OCI-LY1 (cell line): Measurements from ENCODE around the gene ADTRP.

Source experiments
- H2AFZ ChIP-seq: fragments of 200-600 bp; sonication (generic), shearing (Covaris generic); 2 replicates; pipeline ENCODE4 v1.6.0; 2014; ENCODE audit warnings: antibody characterized with exemption, mild to moderate bottlenecking, low read length
- H3F3A ChIP-seq: fragments of 200-600 bp; sonication (generic), shearing (Covaris generic); 2 replicates; pipeline ENCODE4 v1.6.0; 2014; ENCODE audit warnings: mild to moderate bottlenecking, antibody characterized with exemption, low read length, moderate library complexity; ENCODE audit not compliant: insufficient read depth
- H3K27ac ChIP-seq: fragments of 200-600 bp; sonication (generic); 2 replicates; pipeline ENCODE4 v1.5.1; 2014; ENCODE audit warnings: low read length, mixed run types, mild to moderate bottlenecking, low read depth; ENCODE audit not compliant: poor library complexity, severe bottlenecking
- H3K27me3 ChIP-seq: fragments of 200-600 bp; sonication (generic); 2 replicates; pipeline ENCODE4 v1.6.0; 2014; ENCODE audit warnings: antibody characterized with exemption, mild to moderate bottlenecking, low read length, moderate library complexity; ENCODE audit not compliant: insufficient read depth
- H3K36me3 ChIP-seq: fragments of 200-600 bp; sonication (generic); 2 replicates; pipeline ENCODE4 v1.6.1; 2014; ENCODE audit warnings: mild to moderate bottlenecking, antibody characterized with exemption, low read length, moderate library complexity, mixed read lengths; ENCODE audit not compliant: insufficient read depth
- H3K4me1 ChIP-seq: fragments of 200-600 bp; sonication (generic); 2 replicates; pipeline ENCODE4 v1.5.1; 2014; ENCODE audit warnings: mild to moderate bottlenecking, low read length, moderate library complexity; ENCODE audit not compliant: insufficient read depth, severe bottlenecking
- H3K4me2 ChIP-seq: fragments of 200-600 bp; sonication (generic), shearing (Covaris generic); 2 replicates; pipeline ENCODE4 v1.6.1; 2014; ENCODE audit warnings: low read length
- H3K4me3 ChIP-seq: fragments of 200-600 bp; sonication (generic); 2 replicates; pipeline ENCODE4 v1.5.1; 2014; ENCODE audit warnings: low read length, low read depth, mild to moderate bottlenecking, mixed read lengths; ENCODE audit not compliant: poor library complexity, severe bottlenecking
- H3K79me2 ChIP-seq: fragments of 200-600 bp; shearing (Covaris generic); 2 replicates; pipeline ENCODE4 v1.6.1; 2016; ENCODE audit warnings: mixed run types, low read length, mixed read lengths; ENCODE audit not compliant: insufficient read depth
- H3K9ac ChIP-seq: fragments of 200-600 bp; sonication (generic), shearing (Covaris generic); 2 replicates; pipeline ENCODE4 v1.6.1; 2014; ENCODE audit warnings: mild to moderate bottlenecking, low read length, mixed read lengths
- H3K9me2 ChIP-seq: fragments of 200-600 bp; sonication (generic), shearing (Covaris generic); 2 replicates; pipeline ENCODE4 v1.6.1; 2014; ENCODE audit warnings: low read depth, mild to moderate bottlenecking, low read length, mixed read lengths
- H3K9me3 ChIP-seq: fragments of 200-600 bp; shearing (Covaris generic); 2 replicates; pipeline ENCODE4 v1.6.1; 2014; ENCODE audit warnings: low read length, mixed read lengths
- H4K20me1 ChIP-seq: fragments of 200-600 bp; sonication (generic), shearing (Covaris generic); 2 replicates; pipeline ENCODE4 v1.6.0; 2016; ENCODE audit warnings: mild to moderate bottlenecking, low read length; ENCODE audit not compliant: insufficient read depth
- EZH2 ChIP-seq: fragments of 200-600 bp; sonication (generic), shearing (Covaris generic); IDR thresholded peaks from 2 replicates; pipeline ENCODE4 v1.8.0; 2017; ENCODE audit warnings: borderline replicate concordance, mixed run types, mild to moderate bottlenecking, antibody characterized with exemption, low read length, moderate library complexity, mixed read lengths
- TF ChIP-seq, protein P1 (sequence below): fragments of 200-600 bp; sonication (generic), shearing (Covaris generic); IDR thresholded peaks from 2 replicates; pipeline ENCODE4 v1.5.1; 2017; ENCODE audit warnings: mild to moderate bottlenecking, antibody characterized with exemption, low read length, moderate library complexity, mixed read lengths

ADTRP gene

DNA sequence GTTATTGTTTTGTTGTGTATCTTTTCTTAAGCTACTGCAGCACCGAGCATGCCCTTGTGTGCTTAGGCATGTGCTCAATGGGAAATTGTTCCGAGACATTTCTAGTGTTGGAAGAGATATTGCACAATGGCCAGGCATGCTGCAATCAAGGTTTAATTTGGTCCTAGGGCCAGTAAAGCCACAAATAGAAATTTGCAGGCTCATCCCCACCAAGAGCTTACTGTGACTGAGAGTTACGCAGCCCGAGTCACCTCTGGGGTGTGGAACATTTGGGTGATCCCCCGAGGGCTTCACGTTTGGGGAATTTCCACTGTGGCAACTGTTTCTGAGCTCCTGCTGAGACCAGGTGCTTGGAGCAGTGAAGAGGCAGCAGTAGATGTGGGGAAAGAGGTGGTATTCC, 65.8 kb downstream of the ADTRP start:
- Histone ChIP-seq H3K27me3 (no peaks in the 10 kb centered on the region), H3K4me2 (no peak overlapping the region), H4K20me1 (no peaks in the 10 kb centered on the region), H3K79me2 (no peaks in the 10 kb centered on the region), H3F3A (no peaks in the 10 kb centered on the region), H3K9me3 (no peaks in the 10 kb centered on the region), H3K4me1 (peaks cover 54% of the 10 kb centered on the region), H3K27ac (peak overlapping the region; percentile 69), H3K36me3 (no peaks in the 10 kb centered on the region; the same call in 1 of the 2 replicates), H3K9ac (no peak overlapping the region), H2AFZ (no peak overlapping the region), H3K4me3 (no peak overlapping the region), H3K9me2 (no peaks in the 10 kb centered on the region)
- TF ChIP-seq, protein P1, sequence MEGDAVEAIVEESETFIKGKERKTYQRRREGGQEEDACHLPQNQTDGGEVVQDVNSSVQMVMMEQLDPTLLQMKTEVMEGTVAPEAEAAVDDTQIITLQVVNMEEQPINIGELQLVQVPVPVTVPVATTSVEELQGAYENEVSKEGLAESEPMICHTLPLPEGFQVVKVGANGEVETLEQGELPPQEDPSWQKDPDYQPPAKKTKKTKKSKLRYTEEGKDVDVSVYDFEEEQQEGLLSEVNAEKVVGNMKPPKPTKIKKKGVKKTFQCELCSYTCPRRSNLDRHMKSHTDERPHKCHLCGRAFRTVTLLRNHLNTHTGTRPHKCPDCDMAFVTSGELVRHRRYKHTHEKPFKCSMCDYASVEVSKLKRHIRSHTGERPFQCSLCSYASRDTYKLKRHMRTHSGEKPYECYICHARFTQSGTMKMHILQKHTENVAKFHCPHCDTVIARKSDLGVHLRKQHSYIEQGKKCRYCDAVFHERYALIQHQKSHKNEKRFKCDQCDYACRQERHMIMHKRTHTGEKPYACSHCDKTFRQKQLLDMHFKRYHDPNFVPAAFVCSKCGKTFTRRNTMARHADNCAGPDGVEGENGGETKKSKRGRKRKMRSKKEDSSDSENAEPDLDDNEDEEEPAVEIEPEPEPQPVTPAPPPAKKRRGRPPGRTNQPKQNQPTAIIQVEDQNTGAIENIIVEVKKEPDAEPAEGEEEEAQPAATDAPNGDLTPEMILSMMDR: no peak
- no peak for TF ChIP-seq EZH2

DNA sequence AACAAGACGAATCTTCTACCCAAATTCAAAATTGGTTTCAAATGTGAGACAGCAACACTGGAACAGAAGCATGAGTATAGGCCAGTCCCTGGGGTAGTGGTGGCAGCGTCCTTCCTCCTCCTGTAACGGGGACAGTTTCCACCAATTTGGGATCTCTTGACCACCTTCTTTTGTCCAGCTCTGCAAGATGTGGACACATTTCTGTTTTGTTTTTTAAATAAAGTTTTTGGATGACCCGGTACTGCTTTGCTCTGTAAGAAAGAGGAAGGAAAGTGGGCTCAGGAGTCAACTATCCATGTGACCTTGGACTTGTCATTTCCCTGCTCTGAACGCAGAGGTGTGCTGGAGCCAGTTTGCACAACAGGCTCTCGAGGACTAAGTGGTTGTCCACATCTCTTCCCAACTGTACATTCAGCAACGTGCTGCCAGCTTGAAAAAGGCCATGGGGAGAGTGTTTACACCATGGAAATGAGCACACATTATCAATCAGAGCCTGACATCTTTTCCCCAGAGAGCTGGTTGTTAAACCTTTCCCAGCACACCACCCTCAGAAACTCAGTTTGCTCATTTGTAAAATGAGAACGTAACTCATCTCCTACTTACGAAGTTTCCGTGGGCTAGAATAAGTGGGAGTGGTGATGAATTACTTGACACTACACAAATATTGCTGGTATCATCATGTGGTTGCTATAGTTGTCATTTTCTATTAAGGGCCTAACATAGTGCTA, 66.5 kb downstream of the ADTRP start:
- Histone ChIP-seq H3K4me2 (peak overlapping the region; percentile 5; the same call in 1 of the 2 replicates), H2AFZ (no peak overlapping the region), H3K9ac (no peak overlapping the region), H3F3A (no peaks in the 10 kb centered on the region), H3K79me2 (no peaks in the 10 kb centered on the region), H3K9me2 (no peaks in the 10 kb centered on the region), H3K27me3 (no peaks in the 10 kb centered on the region), H3K4me1 (peaks cover 54% of the 10 kb centered on the region), H3K9me3 (no peaks in the 10 kb centered on the region), H4K20me1 (no peaks in the 10 kb centered on the region), H3K4me3 (no peak overlapping the region), H3K27ac (no peak overlapping the region), H3K36me3 (no peaks in the 10 kb centered on the region; the same call in 1 of the 2 replicates)
- TF ChIP-seq, protein P1: no peak
- TF ChIP-seq EZH2: no peak

DNA sequence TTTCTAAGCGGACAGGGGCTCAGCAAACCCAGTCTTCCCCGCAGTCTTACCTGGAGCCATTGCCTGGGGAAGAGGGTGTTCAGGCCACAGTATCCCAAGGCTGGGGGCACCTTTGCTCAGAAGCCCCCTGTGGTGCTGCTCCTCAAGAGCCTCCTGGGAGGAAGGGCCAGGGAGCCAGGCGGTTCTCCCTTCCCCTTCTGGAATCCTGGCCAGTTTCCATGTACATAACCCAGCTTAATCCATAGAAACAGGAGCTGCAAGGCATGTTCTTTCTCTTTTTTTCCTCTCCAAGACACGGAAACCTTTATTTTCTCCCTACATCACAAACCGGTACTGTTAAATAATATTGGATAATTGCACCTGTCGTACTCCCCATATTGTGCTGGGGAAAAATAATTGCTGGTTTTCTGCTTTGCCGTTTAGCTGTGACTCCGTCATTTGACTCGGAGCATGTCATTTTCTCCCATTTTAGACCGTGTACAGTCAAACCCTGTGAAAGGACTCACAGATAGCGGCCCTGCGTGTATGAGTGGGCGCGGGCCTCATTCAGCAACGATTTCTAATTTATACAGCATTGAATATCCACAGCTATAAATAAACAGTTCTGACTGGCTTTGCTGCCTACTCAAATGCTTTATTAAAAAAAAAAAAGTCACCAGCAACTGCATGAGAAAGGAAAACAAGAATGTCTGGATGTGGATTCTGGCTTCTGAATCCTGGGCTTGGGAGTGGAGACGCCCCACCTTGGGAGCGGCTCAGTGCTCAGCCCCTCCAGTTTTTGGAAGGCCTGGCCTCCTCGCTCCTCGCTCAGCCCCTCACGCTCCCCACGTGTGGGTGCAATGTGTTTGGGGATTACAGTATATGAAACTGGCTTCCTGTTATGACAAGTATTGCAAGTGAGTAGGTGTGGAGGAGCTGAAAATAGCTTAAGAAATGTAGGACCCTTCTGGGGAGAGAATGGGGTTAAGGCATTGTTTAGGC, 67.3 kb downstream of the ADTRP start:
- no peaks in the 10 kb centered on the region; the same call in 1 of the 2 replicates for H3K36me3 ChIP-seq
- no peak overlapping the region for H3K27ac ChIP-seq
- no peak overlapping the region for H3K9ac ChIP-seq
- no peaks in the 10 kb centered on the region for H3F3A ChIP-seq
- H3K9me2 ChIP-seq: no peaks in the 10 kb centered on the region
- H3K4me1 ChIP-seq: peaks cover 54% of the 10 kb centered on the region
- no peaks in the 10 kb centered on the region for H3K9me3 ChIP-seq
- H3K4me2 ChIP-seq: peak overlapping the region; percentile 5; the same call in 1 of the 2 replicates
- H2AFZ ChIP-seq: no peak overlapping the region
- H3K4me3 ChIP-seq: no peak overlapping the region
- H3K27me3 ChIP-seq: no peaks in the 10 kb centered on the region
- no peaks in the 10 kb centered on the region for H4K20me1 ChIP-seq
- TF ChIP-seq EZH2: no peak
- TF ChIP-seq, protein P1: no peak
- H3K79me2 ChIP-seq: no peaks in the 10 kb centered on the region
